Kasumi-1 (cell line): ENCODE results near the gene CDHR3.
A peak's percentile ranks its signal among the peaks of the same experiment; 100 is the strongest.
"Not testable (repeated sequence)": the region's sequence is repeated elsewhere in the genome, so short reads cannot be mapped to it uniquely, and the experiment has no call there.

ENCODE experiments used
- DNase-seq, 2 experiments: peaks; one replicate each; lab custom pipeline; 2025; lab: John Stamatoyannopoulos, UW

The CDHR3 gene, protein sequence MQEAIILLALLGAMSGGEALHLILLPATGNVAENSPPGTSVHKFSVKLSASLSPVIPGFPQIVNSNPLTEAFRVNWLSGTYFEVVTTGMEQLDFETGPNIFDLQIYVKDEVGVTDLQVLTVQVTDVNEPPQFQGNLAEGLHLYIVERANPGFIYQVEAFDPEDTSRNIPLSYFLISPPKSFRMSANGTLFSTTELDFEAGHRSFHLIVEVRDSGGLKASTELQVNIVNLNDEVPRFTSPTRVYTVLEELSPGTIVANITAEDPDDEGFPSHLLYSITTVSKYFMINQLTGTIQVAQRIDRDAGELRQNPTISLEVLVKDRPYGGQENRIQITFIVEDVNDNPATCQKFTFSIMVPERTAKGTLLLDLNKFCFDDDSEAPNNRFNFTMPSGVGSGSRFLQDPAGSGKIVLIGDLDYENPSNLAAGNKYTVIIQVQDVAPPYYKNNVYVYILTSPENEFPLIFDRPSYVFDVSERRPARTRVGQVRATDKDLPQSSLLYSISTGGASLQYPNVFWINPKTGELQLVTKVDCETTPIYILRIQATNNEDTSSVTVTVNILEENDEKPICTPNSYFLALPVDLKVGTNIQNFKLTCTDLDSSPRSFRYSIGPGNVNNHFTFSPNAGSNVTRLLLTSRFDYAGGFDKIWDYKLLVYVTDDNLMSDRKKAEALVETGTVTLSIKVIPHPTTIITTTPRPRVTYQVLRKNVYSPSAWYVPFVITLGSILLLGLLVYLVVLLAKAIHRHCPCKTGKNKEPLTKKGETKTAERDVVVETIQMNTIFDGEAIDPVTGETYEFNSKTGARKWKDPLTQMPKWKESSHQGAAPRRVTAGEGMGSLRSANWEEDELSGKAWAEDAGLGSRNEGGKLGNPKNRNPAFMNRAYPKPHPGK

GRCh38 chr7:105963038-105963667 is at the start of gene CDHR3:
Gene CDHR3 (plus strand): TSS chr7:105963264. CDS start chr7:105963319, 55 bp downstream.
- no peak for DNase-seq

- DNase-seq, result no peak
Observed at GRCh38 chr7:105913947-105914346, 49.1 kb upstream of the CDHR3 start.

- no peak for DNase-seq
Observed at GRCh38 chr7:105916603-105917002, 46.5 kb upstream of the CDHR3 start.

GRCh38 chr7:105917659-105918058 is 45.4 kb upstream of the CDHR3 start:
- no peak for DNase-seq

DNA sequence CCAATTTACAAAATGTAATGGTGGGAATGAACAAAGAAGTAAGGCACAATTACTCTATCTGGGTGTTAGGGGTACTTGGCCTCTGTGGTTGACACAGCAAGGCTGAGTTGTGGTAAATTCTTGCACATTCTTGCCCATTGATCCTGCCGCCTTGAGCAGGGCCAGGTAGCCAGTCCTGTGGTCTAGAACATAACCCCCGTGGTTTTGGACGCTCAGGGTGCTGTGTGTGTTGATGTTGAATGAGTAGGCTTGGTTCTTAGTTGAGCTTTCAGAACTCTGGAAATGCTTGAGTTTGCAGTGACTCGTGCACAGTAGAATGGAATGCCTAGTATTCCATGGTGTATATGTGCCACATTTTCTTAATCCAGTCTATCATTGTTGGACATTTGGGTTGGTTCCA is 42.3 kb upstream of the CDHR3 start:
- no peak for DNase-seq

DNA sequence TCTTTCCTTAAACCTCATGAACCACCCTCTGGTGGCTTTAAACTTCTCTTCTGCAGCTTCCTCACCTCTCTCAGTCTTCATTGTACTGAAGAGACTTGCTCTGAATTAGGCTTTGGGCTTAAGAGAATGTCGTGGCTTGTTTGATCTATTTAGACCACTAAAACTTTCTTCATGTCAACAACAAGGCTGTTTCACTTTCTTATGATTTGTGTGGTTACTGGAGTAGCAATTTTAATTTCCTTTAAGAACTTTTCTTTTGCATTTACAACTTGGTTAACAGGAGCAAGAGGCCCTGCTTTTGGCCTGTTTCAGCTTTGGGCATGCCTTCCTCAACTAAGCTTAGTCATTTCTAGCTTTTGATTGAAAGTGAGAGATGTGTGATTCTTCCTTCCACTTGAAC is 38.1 kb upstream of the CDHR3 start:
- no peak for DNase-seq

GRCh38 chr7:105926131-105926530 is 36.9 kb upstream of the CDHR3 start:
- no peak for DNase-seq

DNA sequence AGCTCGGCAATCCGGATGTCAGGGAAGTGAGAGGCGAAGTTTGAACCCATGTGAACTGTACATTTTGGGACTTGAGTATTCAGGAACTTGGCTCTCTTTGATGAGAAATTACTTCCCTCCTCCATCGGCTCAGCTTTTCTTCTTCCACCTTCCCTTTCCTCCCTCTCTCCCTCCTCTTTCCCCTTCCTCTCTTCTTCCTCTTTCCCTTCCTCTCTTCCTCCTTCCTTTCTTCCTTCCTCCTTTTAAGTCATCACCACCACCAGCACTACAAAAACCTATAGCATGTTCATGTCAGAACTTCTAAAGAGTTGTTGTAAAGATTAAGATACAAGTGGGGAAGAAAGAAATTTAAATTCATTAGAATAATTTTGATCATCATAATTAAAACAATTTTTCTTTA is 31.9 kb upstream of the CDHR3 start:
- DNase-seq, result no peak

- no peak for DNase-seq
Observed at GRCh38 chr7:105932835-105933477, 30.1 kb upstream of the CDHR3 start.

GRCh38 chr7:105934572-105935185 is 28.4 kb upstream of the CDHR3 start:
- DNase-seq, result peak; percentile 29 to 30

DNA sequence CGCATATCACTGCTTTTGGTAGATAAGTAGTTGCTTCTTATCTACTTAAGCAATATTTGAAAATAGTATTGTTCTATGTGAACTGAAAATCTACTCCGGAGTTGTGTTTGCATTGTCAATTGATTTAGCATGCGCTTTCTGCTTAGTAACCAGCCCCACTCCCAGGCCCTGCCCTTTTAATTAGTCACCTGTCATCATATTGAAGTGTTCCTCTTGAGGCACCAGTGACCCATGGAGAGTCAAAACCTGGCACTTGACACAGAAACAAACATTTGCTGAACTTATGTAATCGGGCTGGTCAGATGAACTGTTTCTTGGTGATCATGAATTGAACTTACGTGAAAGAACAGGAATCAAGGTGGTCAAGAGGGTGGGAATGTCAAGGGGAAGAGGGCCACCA is 27.8 kb upstream of the CDHR3 start:
- DNase-seq, result no peak

GRCh38 chr7:105937411-105937810 is 25.7 kb upstream of the CDHR3 start:
- no peak for DNase-seq

DNA sequence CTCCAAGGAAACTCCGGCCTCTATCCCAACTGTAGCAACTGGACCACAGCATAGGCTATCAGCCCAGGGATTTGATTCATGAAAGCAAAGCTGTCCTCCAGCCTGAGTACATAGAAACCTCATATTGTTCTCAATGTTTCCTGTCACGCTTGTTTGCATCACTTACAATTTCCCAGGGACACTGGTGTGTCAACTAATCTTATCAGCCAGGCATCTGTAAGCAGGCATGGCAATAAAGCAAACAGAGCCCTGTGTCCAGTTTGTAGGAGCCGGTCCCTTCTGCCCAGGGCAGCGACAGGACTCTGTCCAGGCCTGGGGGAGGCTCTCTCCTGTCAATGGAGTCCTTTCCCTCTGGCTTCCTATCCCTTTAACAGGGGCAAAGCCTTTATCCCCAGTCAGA is 23.0 kb upstream of the CDHR3 start:
- DNase-seq, result no peak

GRCh38 chr7:105941596-105941995 is 21.5 kb upstream of the CDHR3 start:
- no peak for DNase-seq

DNA sequence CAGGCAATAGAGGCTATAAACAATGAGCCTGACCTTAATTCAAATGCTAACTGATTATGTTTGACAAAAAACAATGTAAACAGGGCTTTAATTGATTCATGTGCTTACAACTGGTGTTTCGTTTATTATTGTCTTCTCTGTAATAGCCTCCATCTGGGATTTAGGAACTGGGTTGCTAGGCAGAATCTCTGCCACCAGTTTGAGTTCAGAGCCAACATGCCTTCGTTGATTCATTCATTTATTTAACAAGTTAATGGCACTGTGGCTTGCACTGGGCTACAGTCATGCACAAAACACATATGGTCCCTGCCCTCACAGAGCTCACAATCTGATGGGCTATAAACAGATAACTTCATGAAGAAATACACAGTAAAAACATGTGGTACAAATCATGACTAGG is 19.6 kb upstream of the CDHR3 start:
- DNase-seq, result no peak

DNA sequence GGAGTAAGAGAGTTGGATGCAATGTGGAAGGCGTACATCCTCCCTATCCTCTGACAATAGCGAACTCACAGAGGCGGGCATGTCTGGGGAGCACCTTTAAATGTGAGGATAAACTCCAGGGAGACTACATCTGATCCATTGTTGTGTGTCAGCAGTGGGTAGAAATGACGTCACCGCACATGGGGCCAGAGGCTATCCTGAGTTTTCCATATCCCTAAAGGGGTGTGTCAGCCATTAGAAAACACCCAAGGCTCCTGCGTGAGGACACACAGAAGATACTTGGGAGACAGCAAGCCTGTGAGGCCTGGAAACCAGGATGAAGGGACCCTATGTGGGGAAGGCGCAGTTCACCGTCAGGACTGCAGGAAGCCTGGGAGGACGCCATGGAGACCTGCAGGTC is 17.2 kb upstream of the CDHR3 start:
- no peak for DNase-seq

GRCh38 chr7:105951597-105951996 is 11.5 kb upstream of the CDHR3 start:
- no peak for DNase-seq

GRCh38 chr7:105952917-105953595 is 10.0 kb upstream of the CDHR3 start:
- no peak for DNase-seq

DNA sequence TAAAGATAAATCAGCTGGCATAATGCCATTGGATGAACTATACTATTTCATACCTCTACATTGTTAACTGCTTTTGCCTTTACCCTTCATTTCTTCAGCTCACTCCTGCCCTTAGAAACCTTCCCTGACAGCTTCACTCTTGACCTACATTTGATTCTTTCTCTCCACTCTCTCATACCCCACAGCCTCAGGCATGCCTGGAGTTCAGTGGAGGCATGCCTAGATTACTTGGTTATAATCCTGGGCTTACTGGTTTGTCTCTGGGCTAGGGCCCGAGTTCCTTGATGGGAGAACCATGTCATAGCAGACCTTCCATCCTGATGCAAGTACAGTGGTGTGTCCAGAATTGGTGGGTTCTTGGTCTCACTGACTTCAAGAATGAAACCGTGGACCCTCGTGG is 8.4 kb upstream of the CDHR3 start:
- no peak for DNase-seq

DNA sequence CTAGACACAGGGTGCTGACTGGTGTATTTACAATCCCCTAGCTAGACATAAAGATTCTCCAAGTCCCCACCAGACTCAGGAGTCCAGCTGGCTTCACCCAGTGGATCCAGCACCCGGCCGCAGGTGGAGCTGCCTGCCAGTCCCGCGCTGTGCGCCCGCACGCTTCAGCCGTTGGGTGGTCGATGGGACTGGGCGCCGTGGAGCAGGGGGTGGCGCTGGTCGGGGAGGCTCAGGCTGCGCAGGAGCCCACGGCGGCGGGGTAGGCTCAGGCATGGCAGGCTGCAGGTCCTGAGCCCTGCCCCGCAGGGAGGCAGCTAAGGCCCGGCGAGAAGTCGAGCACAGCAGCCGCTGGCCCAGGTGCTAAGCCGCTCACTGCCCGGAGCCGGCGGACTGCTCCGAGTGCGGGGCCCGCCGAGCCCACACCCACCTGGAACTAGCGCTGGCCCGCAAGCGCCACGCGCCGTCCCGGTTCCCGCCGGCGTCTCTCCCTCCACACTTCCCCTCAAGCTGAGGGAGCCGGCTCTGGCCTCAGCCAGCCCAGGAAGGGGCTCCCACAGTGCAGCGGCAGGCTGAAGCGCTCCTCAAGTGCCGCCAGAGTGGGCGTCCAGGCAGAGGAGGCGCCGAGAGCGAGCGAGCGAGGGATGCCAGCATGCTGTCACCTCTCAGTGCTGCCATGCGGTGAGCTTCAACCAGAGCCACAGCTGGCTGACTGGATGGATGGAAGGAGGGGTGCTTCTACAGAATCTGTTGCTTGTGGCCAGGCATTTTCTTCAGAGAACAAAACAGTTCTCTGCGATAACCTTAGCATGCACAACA is 7.2 kb upstream of the CDHR3 start:
- not testable (repeated sequence) for DNase-seq
